Breast epithelium (tissue), 4 donors: Measurements from ENCODE around the gene MAPT. TPM values are rescaled to one million over a fixed set of nuclear protein-coding genes. Genes with fewer than 3 reads are reported as not detected.
A peak's percentile ranks its signal among the peaks of the same experiment; 100 is the strongest.
"Not testable (repeated sequence)": the region's sequence is repeated elsewhere in the genome, so short reads cannot be mapped to it uniquely, and the experiment has no call there.

Experiments
- DNase-seq, 2 donors: peaks; one replicate each; pipeline ENCODE4 v3.0.0-alpha.2; 2019; ENCODE audit warnings: low spot score in 2 of 2
- H3K27ac ChIP-seq, 2 donors: fragments of 200-600 bp; sonication (generic) in 1 of 2; one replicate each; pipeline ENCODE4 v1.5.1; 2016 to 2019; ENCODE audit warnings: mild to moderate bottlenecking in 1 of 2
- H3K27me3 ChIP-seq, 2 donors: fragments of 200-600 bp; sonication (generic) in 1 of 2; one replicate each; pipeline versions ENCODE4 v1.5.1 to v1.6.0; 2017 to 2019; ENCODE audit warnings: control low read depth in 1 of 2, mild to moderate bottlenecking in 1 of 2
- H3K36me3 ChIP-seq: fragments of 200-600 bp; one replicate; pipeline ENCODE4 v1.5.1; 2019
- H3K4me1 ChIP-seq, 2 donors: fragments of 200-600 bp; sonication (generic); one replicate each; pipeline ENCODE4 v1.5.1; 2016 to 2019; ENCODE audit warnings: control low read depth in 1 of 2
- H3K4me3 ChIP-seq, 3 donors: fragments of 200-600 bp; sonication (generic); 1 replicate in 2 of 3; 2 replicates in 1 of 3; pipeline ENCODE4 v1.5.1; 2016 to 2019; ENCODE audit warnings: mild to moderate bottlenecking in 3 of 3, moderate library complexity in 2 of 3
- H3K9me3 ChIP-seq, 2 donors: fragments of 200-600 bp; sonication (generic) in 1 of 2; one replicate each; pipeline ENCODE4 v1.5.1; 2016 to 2019; ENCODE audit warnings: control low read depth in 1 of 2
- CTCF ChIP-seq, 3 donors: fragments of 450-650 bp; IDR thresholded peaks; one replicate each; pipeline ENCODE4 v1.5.1; 2016 to 2017; ENCODE audit warnings: antibody characterized with exemption in 3 of 3, mild to moderate bottlenecking in 3 of 3, moderate library complexity in 3 of 3
- POLR2A ChIP-seq: fragments of 450-650 bp; IDR thresholded peaks from one replicate; pipeline ENCODE4 v1.6.1; 2016; ENCODE audit warnings: antibody characterized with exemption, mild to moderate bottlenecking, moderate library complexity
- POLR2AphosphoS5 ChIP-seq, 3 donors: sonication (generic); formaldehyde crosslinking; IDR thresholded peaks; one replicate each; pipeline ENCODE4 v1.6.1; 2017; ENCODE audit warnings: antibody characterized with exemption in 3 of 3
- intact Hi-C: fragments of 100-400 bp; cut with DNase I; formaldehyde crosslinking; loops from one replicate; pipeline ENCODE4 v1.15.1; 2023; ENCODE audit warnings: low total_unique reads
- total RNA-seq, 3 donors: library from RNA; depleted of rRNA; stranded (reverse); fragments of >200 nt; gene quantifications; one replicate each; pipeline ENCODE4 v1.1.0, GENCODE V29; 2016

Gene MAPT
- total RNA-seq, 3 donors from 2014 or later: 9.9 to 15.1 (median 12.4) TPM

GRCh38 chr17:45935710-45936509 lies 41.6 kb downstream of the MAPT start:
- Histone ChIP-seq H3K9me3 (no peaks in the 10 kb centered on the region), H3K27ac (peak overlapping the region in 1 of 2 donors; percentile 61), H3K4me3 (no peak overlapping the region), H3K27me3 (no peaks in the 10 kb centered on the region), H3K4me1 (no peaks in the 10 kb centered on the region), H3K36me3 (no peaks in the 10 kb centered on the region)
- TF ChIP-seq POLR2AphosphoS5 (IDR thresholded peaks at IDR 0.05) (no peak), POLR2A (no peak), CTCF (IDR thresholded peaks at IDR 0.05) (no peak)
- intact Hi-C loops: loop anchor here (2.0 kb wide), 1 partner anchor 21 kb away; no protein-coding TSS in a partner anchor
- no peak for DNase-seq

GRCh38 chr17:45936610-45937009 lies 42.3 kb downstream of the MAPT start:
- H3K27ac ChIP-seq: peak overlapping the region in 1 of 2 donors; percentile 61
- intact Hi-C loops: loop anchor here (2.0 kb wide), 1 partner anchor 20 kb away; no protein-coding TSS in a partner anchor
- H3K27me3 ChIP-seq: no peaks in the 10 kb centered on the region
- no peaks in the 10 kb centered on the region for H3K36me3 ChIP-seq
- no peaks in the 10 kb centered on the region for H3K9me3 ChIP-seq
- TF ChIP-seq POLR2AphosphoS5 (IDR thresholded peaks at IDR 0.05) (no peak), POLR2A (no peak), CTCF (IDR thresholded peaks at IDR 0.05) (no peak)
- DNase-seq: peak in 1 of 2 donors; percentile 27
- no peaks in the 10 kb centered on the region for H3K4me1 ChIP-seq
- H3K4me3 ChIP-seq: no peak overlapping the region

GRCh38 chr17:45937186-45937585 lies 42.8 kb downstream of the MAPT start:
- intact Hi-C loops: loop anchor here (2.0 kb wide), 1 partner anchor 20 kb away; no protein-coding TSS in a partner anchor
- H3K4me1 ChIP-seq, H3K4me3 ChIP-seq, H3K36me3 ChIP-seq, H3K9me3 ChIP-seq, DNase-seq, H3K27me3 ChIP-seq: not testable (repeated sequence)
- H3K27ac ChIP-seq: peak overlapping the region in 1 of 2 donors; percentile 19

GRCh38 chr17:45939395-45939794 lies 45.0 kb downstream of the MAPT start:
- TF ChIP-seq POLR2AphosphoS5 (IDR thresholded peaks at IDR 0.05) (no peak), CTCF (IDR thresholded peaks at IDR 0.05) (no peak), POLR2A (no peak)
- intact Hi-C loops: no loop called here
- Histone ChIP-seq H3K36me3 (no peaks in the 10 kb centered on the region), H3K4me3 (no peak overlapping the region), H3K4me1 (no peaks in the 10 kb centered on the region), H3K27me3 (no peaks in the 10 kb centered on the region), H3K27ac (no peak overlapping the region), H3K9me3 (no peaks in the 10 kb centered on the region)
- no peak for DNase-seq

- intact Hi-C loops: no loop called here
- no peaks in the 10 kb centered on the region for H3K27me3 ChIP-seq
- DNase-seq: no peak
- no peaks in the 10 kb centered on the region for H3K36me3 ChIP-seq
- no peak overlapping the region for H3K4me3 ChIP-seq
- peak overlapping the region; percentile 59 to 84 for H3K27ac ChIP-seq
- no peaks in the 10 kb centered on the region for H3K4me1 ChIP-seq
- H3K9me3 ChIP-seq: no peaks in the 10 kb centered on the region
- no peak for TF ChIP-seq POLR2AphosphoS5 (IDR thresholded peaks at IDR 0.05)
- TF ChIP-seq POLR2A: no peak
- no peak for TF ChIP-seq CTCF (IDR thresholded peaks at IDR 0.05)
Observed at GRCh38 chr17:45940293-45940692, 45.9 kb downstream of the MAPT start.
